Muscle layer of duodenum (tissue), 2 donors: ENCODE measurements around the gene KIAA1958.

ENCODE experiments used
- H3K27ac ChIP-seq: one replicate; pipeline ENCODE4 v1.7.0; 2013; ENCODE audit warnings: mild to moderate bottlenecking, low read length
- H3K27me3 ChIP-seq: one replicate; pipeline ENCODE4 v1.7.0; 2013; ENCODE audit warnings: low read depth, mild to moderate bottlenecking, control low read depth, low read length
- H3K36me3 ChIP-seq, 2 donors: one replicate each; pipeline ENCODE4 v1.7.0; 2013; ENCODE audit warnings: low read length in 2 of 2, control low read depth in 1 of 2, mild to moderate bottlenecking in 1 of 2; ENCODE audit not compliant: insufficient read depth in 2 of 2, control insufficient read depth in 1 of 2
- H3K4me1 ChIP-seq, 2 donors: one replicate each; pipeline ENCODE4 v1.7.0; 2013; ENCODE audit warnings: low read length in 2 of 2, mild to moderate bottlenecking in 2 of 2, control low read depth in 1 of 2, moderate library complexity in 1 of 2; ENCODE audit not compliant: insufficient read depth in 2 of 2, control insufficient read depth in 1 of 2
- H3K4me3 ChIP-seq, 2 donors: one replicate each; pipeline ENCODE4 v1.7.0; 2013; ENCODE audit warnings: low read length in 2 of 2, low read depth in 1 of 2, mild to moderate bottlenecking in 1 of 2
- H3K9me3 ChIP-seq, 2 donors: one replicate each; pipeline ENCODE4 v1.7.0; 2013; ENCODE audit warnings: low read length in 2 of 2, control low read depth in 1 of 2, mild to moderate bottlenecking in 1 of 2; ENCODE audit not compliant: control insufficient read depth in 1 of 2
- donor health status: healthy.

Gene KIAA1958

GRCh38 chr9:112615584-112616266 is 129.1 kb downstream of the KIAA1958 start:
- Histone ChIP-seq H3K4me1 (no peaks in the 10 kb centered on the region), H3K9me3 (no peaks in the 10 kb centered on the region), H3K4me3 (no peak overlapping the region), H3K27ac (no peak overlapping the region), H3K27me3 (no peaks in the 10 kb centered on the region), H3K36me3 (no peaks in the 10 kb centered on the region)

- H3K4me3 ChIP-seq, result no peak overlapping the region
- H3K27ac ChIP-seq, result no peak overlapping the region
- H3K27me3 ChIP-seq, result no peaks in the 10 kb centered on the region
- no peaks in the 10 kb centered on the region for H3K9me3 ChIP-seq
- H3K36me3 ChIP-seq, result no peaks in the 10 kb centered on the region
- no peaks in the 10 kb centered on the region for H3K4me1 ChIP-seq
Observed at GRCh38 chr9:112617371-112617770, 130.7 kb downstream of the KIAA1958 start.

- H3K4me1 ChIP-seq, result no peaks in the 10 kb centered on the region
- H3K27me3 ChIP-seq, result no peaks in the 10 kb centered on the region
- H3K27ac ChIP-seq, result no peak overlapping the region
- no peaks in the 10 kb centered on the region for H3K36me3 ChIP-seq
- H3K4me3 ChIP-seq, result no peak overlapping the region
- H3K9me3 ChIP-seq, result no peaks in the 10 kb centered on the region
Observed at GRCh38 chr9:112618385-112619009, 131.9 kb downstream of the KIAA1958 start.

- H3K4me1 ChIP-seq, result no peaks in the 10 kb centered on the region
- H3K36me3 ChIP-seq, result no peaks in the 10 kb centered on the region
- no peaks in the 10 kb centered on the region for H3K27me3 ChIP-seq
- H3K4me3 ChIP-seq, result no peak overlapping the region
- no peak overlapping the region for H3K27ac ChIP-seq
- no peaks in the 10 kb centered on the region for H3K9me3 ChIP-seq
Observed at GRCh38 chr9:112620388-112620787, 133.8 kb downstream of the KIAA1958 start.

GRCh38 chr9:112621018-112621655 is 134.5 kb downstream of the KIAA1958 start:
- Histone ChIP-seq H3K27ac (no peak overlapping the region), H3K4me3 (no peak overlapping the region), H3K4me1 (no peaks in the 10 kb centered on the region), H3K27me3 (no peaks in the 10 kb centered on the region), H3K36me3 (no peaks in the 10 kb centered on the region), H3K9me3 (no peaks in the 10 kb centered on the region)

GRCh38 chr9:112623198-112623597 is 136.6 kb downstream of the KIAA1958 start:
- Histone ChIP-seq H3K4me3 (no peak overlapping the region), H3K4me1 (no peaks in the 10 kb centered on the region), H3K36me3 (no peaks in the 10 kb centered on the region), H3K27me3 (no peaks in the 10 kb centered on the region), H3K27ac (no peak overlapping the region), H3K9me3 (no peaks in the 10 kb centered on the region)

- H3K9me3 ChIP-seq, result no peaks in the 10 kb centered on the region
- no peaks in the 10 kb centered on the region for H3K27me3 ChIP-seq
- H3K36me3 ChIP-seq, result no peaks in the 10 kb centered on the region
- no peak overlapping the region for H3K4me3 ChIP-seq
- no peaks in the 10 kb centered on the region for H3K4me1 ChIP-seq
- no peak overlapping the region for H3K27ac ChIP-seq
Observed at GRCh38 chr9:112624711-112625707, 138.4 kb downstream of the KIAA1958 start.

- no peaks in the 10 kb centered on the region for H3K36me3 ChIP-seq
- no peak overlapping the region for H3K27ac ChIP-seq
Observed at GRCh38 chr9:112629671-112630485, 143.3 kb downstream of the KIAA1958 start.

GRCh38 chr9:112631313-112632070 is 144.9 kb downstream of the KIAA1958 start:
- Histone ChIP-seq H3K27me3 (no peaks in the 10 kb centered on the region), H3K9me3 (no peaks in the 10 kb centered on the region), H3K4me3 (no peak overlapping the region), H3K27ac (no peak overlapping the region), H3K4me1 (no peaks in the 10 kb centered on the region), H3K36me3 (no peaks in the 10 kb centered on the region)

More at GRCh38 chr9:112629671-112630485, 143.3 kb downstream of the KIAA1958 start:
- Histone ChIP-seq H3K4me1 (no peaks in the 10 kb centered on the region), H3K27me3 (no peaks in the 10 kb centered on the region), H3K9me3 (no peaks in the 10 kb centered on the region), H3K4me3 (no peak overlapping the region)

- Histone ChIP-seq H3K36me3 (no peaks in the 10 kb centered on the region), H3K4me3 (no peak overlapping the region), H3K27me3 (no peaks in the 10 kb centered on the region), H3K27ac (no peak overlapping the region), H3K4me1 (no peaks in the 10 kb centered on the region), H3K9me3 (peaks cover 6 to 12% of the 10 kb centered on the region in 2 donors)
Observed at GRCh38 chr9:112640311-112640710, 153.7 kb downstream of the KIAA1958 start.
